Activated T-cell treated with anti-CD3 and anti-CD28 coated beads, Interleukin-2, amount 50 U/mL, for 48 hours (primary cell): Measurements from ENCODE around the gene SFXN5.

ENCODE experiments used
- DNase-seq, 2 experiments: peaks; one replicate each; pipeline ENCODE4 v3.0.0-alpha.2; 2020

SFXN5 gene

GRCh38 chr2:72892506-72893173, 178.9 kb downstream of the SFXN5 start:
- DNase-seq, result peak; percentile 60 to 72
